ENCODE data around the gene KCTD10.
"Not testable (repeated sequence)": the region's sequence is repeated elsewhere in the genome, so short reads cannot be mapped to it uniquely, and the experiment has no call there.

Gene KCTD10

DNA sequence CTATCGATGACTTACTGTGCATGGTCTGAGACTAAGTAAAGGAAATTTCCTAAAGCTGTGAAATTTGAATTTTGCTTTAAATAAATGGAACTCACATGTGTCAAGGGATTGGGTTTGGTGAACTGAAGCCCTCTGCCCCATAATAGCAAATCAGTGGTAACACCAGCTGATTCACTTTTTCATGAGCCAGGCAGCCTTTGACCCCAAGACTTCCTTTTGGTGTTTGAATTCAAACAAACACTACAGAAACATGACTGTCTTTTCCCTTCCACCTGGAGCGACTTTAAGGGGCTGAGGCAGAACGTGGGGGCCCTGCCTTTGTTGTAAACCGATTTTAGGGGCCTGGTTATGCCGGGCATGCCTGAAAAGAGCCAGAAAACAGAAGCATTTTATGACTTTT, 28.8 kb downstream of the KCTD10 start:
- no peak overlapping the region for H3K27ac ChIP-seq

DNA sequence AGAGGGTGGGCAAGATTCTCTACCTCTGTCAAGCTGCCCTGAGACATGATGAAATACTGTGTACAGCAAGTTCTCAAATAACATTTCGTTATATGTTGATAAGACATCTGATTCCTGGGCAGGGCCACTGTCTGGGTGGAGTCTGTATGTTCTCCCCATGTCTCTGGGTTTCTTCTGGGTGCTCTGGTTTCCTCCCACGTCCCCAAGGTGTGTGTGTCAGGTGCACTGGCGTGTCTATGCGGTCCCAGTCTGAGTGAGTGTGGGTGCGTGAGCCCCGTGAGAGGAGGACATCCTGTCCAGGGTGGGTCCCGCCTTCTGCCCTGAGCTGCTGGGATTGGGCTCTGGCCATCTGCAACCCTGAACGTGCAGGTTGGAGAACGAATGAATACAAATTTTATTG, 29.6 kb downstream of the KCTD10 start:
- TF ChIP-seq, protein P1, sequence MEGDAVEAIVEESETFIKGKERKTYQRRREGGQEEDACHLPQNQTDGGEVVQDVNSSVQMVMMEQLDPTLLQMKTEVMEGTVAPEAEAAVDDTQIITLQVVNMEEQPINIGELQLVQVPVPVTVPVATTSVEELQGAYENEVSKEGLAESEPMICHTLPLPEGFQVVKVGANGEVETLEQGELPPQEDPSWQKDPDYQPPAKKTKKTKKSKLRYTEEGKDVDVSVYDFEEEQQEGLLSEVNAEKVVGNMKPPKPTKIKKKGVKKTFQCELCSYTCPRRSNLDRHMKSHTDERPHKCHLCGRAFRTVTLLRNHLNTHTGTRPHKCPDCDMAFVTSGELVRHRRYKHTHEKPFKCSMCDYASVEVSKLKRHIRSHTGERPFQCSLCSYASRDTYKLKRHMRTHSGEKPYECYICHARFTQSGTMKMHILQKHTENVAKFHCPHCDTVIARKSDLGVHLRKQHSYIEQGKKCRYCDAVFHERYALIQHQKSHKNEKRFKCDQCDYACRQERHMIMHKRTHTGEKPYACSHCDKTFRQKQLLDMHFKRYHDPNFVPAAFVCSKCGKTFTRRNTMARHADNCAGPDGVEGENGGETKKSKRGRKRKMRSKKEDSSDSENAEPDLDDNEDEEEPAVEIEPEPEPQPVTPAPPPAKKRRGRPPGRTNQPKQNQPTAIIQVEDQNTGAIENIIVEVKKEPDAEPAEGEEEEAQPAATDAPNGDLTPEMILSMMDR (IDR thresholded peaks at IDR 0.05): no peak
- no peak for TF ChIP-seq ZFX (IDR thresholded peaks at IDR 0.05; ENCODE audit: borderline replicate concordance)
- no peak overlapping the region for H3K27ac ChIP-seq

More for the DNA sequence above, 28.8 kb downstream of the KCTD10 start:
- TF ChIP-seq, protein P1 (IDR thresholded peaks at IDR 0.05): no peak
- no peak for TF ChIP-seq ZFX (IDR thresholded peaks at IDR 0.05; ENCODE audit: borderline replicate concordance)

DNA sequence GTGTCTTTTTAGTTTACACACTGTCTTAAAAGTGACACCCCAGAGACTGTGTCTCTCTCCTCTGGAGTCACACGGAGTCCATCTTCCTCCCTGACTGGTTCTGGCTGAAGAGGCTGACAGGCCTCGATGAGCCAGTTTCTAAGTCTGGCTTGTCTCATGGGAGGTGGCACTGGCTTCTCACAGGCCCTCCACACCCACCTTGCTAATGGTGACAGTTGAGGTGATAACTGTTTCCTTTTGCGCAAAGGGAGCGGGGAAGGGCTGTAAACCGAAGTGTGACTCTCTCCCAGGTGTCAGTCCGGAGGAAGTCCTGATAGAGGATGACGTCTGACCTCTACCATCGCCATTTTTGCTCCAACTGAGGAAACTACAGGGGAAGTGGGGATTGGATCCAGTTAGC, 30.2 kb downstream of the KCTD10 start:
- no peak overlapping the region for H3K27ac ChIP-seq
- TF ChIP-seq ZFX (IDR thresholded peaks at IDR 0.05; ENCODE audit: borderline replicate concordance): no peak
- TF ChIP-seq, protein P1 (IDR thresholded peaks at IDR 0.05): no peak

DNA sequence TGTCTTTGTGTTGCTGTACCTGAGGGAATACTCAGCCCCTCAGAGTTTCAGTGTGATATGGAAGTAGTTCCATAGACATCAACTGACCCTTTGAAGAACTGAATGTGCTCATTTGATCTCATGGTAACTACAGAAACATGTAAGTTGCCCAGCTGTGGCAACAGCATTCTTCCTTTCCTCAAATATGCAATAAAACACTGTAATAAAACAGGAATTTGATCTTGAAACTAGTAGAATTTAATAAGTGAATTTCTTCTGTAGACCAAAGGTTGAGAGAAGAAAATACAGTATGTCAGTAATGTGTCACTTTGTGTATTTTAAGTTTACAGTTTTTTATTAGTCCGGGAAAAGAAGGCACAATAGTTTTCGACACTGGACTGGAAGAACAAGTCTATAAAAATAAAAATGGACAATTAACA, 31.9 kb downstream of the KCTD10 start:
- TF ChIP-seq ZFX (IDR thresholded peaks at IDR 0.05; ENCODE audit: borderline replicate concordance): no peak
- TF ChIP-seq, protein P1 (IDR thresholded peaks at IDR 0.05): no peak

DNA sequence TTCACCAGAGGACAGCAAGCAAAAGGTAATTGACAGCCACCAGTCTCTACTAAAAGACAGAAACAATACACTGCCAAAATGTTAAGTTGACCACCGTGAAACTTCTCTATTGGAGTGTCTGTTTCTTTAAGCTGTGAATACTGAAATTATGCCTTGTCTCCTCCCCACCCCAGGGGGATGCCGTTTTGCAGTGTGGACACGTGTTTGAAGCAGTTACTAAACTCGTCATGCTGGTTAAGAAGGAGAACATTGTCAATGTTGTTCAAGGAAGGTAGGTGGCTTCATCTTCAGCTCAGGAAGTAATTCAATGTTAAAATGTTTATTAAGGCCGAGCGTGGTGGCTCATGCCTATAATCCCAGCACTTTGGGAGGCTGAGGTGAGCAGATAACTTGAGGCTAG, 32.8 kb downstream of the KCTD10 start:
- no peak overlapping the region for H3K27ac ChIP-seq
- no peak for TF ChIP-seq ZFX (IDR thresholded peaks at IDR 0.05; ENCODE audit: borderline replicate concordance)
- TF ChIP-seq, protein P1 (IDR thresholded peaks at IDR 0.05): no peak

More for the DNA sequence above, 31.9 kb downstream of the KCTD10 start:
- 0 out of 2 replicates have a peak overlapping the region, but pooled peaks have one; percentile 1 for H3K27ac ChIP-seq

DNA sequence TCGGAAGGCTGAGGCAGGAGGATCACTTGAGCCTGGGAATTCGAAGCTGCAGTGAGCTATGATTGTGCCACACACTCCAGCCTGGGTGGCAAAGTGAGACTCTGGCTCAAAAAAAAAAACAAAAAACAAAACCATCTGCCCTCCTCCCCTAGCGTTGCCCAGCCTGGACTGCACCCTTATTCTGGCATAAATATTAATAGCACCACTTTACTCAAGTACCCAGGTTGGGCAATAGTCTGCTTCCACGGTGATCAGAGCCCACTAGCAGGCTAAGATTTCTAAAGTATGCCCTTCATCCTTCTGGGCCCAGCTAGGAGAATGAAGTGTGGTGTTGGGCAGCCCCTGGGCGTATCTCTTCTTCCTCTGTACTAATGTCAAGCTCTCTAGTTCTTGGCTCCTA, 33.3 kb downstream of the KCTD10 start:
- H3K27ac ChIP-seq: no peak overlapping the region
- TF ChIP-seq ZFX (IDR thresholded peaks at IDR 0.05; ENCODE audit: borderline replicate concordance): no peak
- TF ChIP-seq, protein P1 (IDR thresholded peaks at IDR 0.05): no peak

DNA sequence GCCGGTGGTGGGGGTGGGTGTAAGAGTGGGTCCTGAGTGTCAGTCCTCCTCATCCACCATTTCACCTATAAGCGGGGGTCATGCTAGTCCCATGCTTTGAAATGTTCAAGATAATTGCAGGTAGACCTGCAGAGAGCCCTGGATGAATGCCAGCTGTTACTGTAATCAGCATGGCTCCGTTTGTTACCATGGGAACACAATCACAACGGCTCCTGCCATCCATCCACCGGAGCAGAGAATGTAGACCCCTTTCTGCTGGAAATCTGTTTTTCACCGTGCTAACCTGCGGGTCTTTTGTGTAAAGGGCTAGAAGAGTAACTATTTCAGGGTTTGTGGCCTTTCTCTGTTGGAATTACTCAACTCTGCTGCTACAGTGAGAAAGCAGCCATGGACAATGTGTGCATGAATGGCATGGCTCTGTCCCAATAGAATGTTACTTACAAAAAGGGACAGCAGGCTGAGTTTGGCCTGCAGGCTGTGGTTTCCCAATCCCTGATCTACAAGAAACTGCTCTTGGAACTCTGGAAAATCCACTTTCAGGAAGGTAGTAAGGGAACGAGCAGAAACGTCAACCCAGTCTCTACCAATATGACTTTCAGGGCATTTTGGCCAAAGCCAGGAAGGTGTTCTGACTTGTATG, 36.1 kb downstream of the KCTD10 start:
- TF ChIP-seq ZFX (IDR thresholded peaks at IDR 0.05; ENCODE audit: borderline replicate concordance): no peak
- TF ChIP-seq, protein P1 (IDR thresholded peaks at IDR 0.05): no peak
- no peak overlapping the region for H3K27ac ChIP-seq

DNA sequence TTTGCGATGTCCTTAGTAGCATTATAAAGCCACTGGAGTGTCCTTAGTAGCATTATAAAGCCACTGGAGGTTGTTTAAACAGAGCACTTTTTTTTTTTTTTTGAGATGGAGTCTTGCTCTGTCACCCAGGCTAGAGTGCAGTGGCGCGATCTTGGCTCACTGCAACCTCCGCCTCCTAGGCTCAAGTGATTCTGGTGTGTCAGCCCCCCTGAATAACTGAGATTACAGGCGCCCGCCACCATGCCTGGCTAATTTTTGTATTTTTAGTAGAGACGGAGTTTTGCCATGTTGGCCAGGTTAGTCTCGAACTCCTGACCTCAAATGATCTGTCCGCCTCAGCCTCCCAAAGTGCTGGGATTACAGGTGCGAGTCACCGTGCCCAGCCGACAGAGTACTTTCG, 37.1 kb downstream of the KCTD10 start:
- not testable (repeated sequence) for H3K27ac ChIP-seq
